SK-N-SH (cell line): Measurements from ENCODE around the gene SRR. TPM values are rescaled to one million over a fixed set of nuclear protein-coding genes. Genes with fewer than 3 reads are reported as not detected.

Experiments
- CTCF ChIA-PET: fragments of 300-600, 350-600 bp; formaldehyde crosslinking; extraction: SDS; loops from one replicate; lab custom pipeline; 2021; lab: Yijun Ruan, JAX
- POLR2A ChIA-PET: fragments of 350-600 bp; sonication (Branson Sonifier 250); formaldehyde crosslinking; extraction: SDS; loops from one replicate; lab custom pipeline; 2020; ENCODE audit warnings: antibody characterized with exemption, inconsistent platforms; lab: Yijun Ruan, JAX
- DNase-seq: peaks from one replicate; pipeline ENCODE4 v3.0.0; 2012
- H2AFZ ChIP-seq: fragments of 200-600 bp; sonication (generic); 2 replicates; pipeline ENCODE4 v1.8.1; 2016; ENCODE audit warnings: antibody characterized with exemption, mild to moderate bottlenecking, low read depth
- H3F3A ChIP-seq: fragments of 200-600 bp; sonication (generic); replicated peaks from 2 replicates; pipeline ENCODE3; 2016; ENCODE audit warnings: antibody characterized with exemption, mild to moderate bottlenecking; ENCODE audit not compliant: insufficient read depth
- H3K27ac ChIP-seq, 2 experiments: fragments of 200-500 bp in 1 of 2; fragments of 200-600 bp in 1 of 2; sonication (Bioruptor generic) in 1 of 2; sonication (generic), shearing (Covaris generic) in 1 of 2; 2 replicates each; pipeline versions ENCODE4 v1.5.1 to v1.6.1; 2014 to 2016; ENCODE audit warnings: low read depth in 2 of 2, inconsistent platforms in 1 of 2, low read length in 1 of 2, mild to moderate bottlenecking in 1 of 2, mixed read lengths in 1 of 2
- H3K27me3 ChIP-seq: fragments of 200-600 bp; sonication (generic), shearing (Covaris generic); 2 replicates; pipeline ENCODE4 v1.6.1; 2016; ENCODE audit warnings: mixed run types; ENCODE audit not compliant: insufficient read depth
- H3K36me3 ChIP-seq, 2 experiments: fragments of 200-500 bp in 1 of 2; fragments of 200-600 bp in 1 of 2; sonication (Bioruptor generic) in 1 of 2; sonication (generic) in 1 of 2; replicated peaks in 1 of 2; 2 replicates each; pipeline versions ENCODE3 to v1.5.1; 2014 to 2016; ENCODE audit warnings: low read length in 1 of 2, mild to moderate bottlenecking in 1 of 2; ENCODE audit not compliant: insufficient read depth in 2 of 2, control insufficient read depth in 1 of 2
- H3K4me1 ChIP-seq, 2 experiments: fragments of 200-500 bp in 1 of 2; fragments of 200-600 bp in 1 of 2; sonication (Bioruptor generic) in 1 of 2; sonication (generic), shearing (Covaris generic) in 1 of 2; 2 replicates each; pipeline versions ENCODE4 v1.5.1 to v1.6.1; 2014 to 2016; ENCODE audit warnings: low read depth in 1 of 2, low read length in 1 of 2, mixed run types in 1 of 2; ENCODE audit not compliant: insufficient read depth in 2 of 2, control insufficient read depth in 1 of 2
- H3K4me2 ChIP-seq: fragments of 200-600 bp; sonication (generic), shearing (Covaris generic); 2 replicates; pipeline ENCODE4 v1.6.1; 2017; ENCODE audit warnings: mixed run types
- H3K4me3 ChIP-seq, 2 experiments: fragments of 200-500 bp in 1 of 2; fragments of 200-600 bp in 1 of 2; sonication (Bioruptor generic) in 1 of 2; sonication (generic), shearing (Covaris generic) in 1 of 2; 2 replicates each; pipeline versions ENCODE4 v1.5.1 to v1.8.1; 2014 to 2016; ENCODE audit warnings: low read depth in 2 of 2, inconsistent platforms in 1 of 2, low read length in 1 of 2, mild to moderate bottlenecking in 1 of 2, mixed read lengths in 1 of 2, moderate library complexity in 1 of 2
- H3K79me2 ChIP-seq: fragments of 200-600 bp; sonication (generic); 2 replicates; pipeline ENCODE4 v1.8.1; 2017; ENCODE audit warnings: mild to moderate bottlenecking; ENCODE audit not compliant: insufficient read depth
- H3K9ac ChIP-seq: fragments of 200-600 bp; sonication (generic); 2 replicates; pipeline ENCODE4 v1.6.1; 2017; ENCODE audit warnings: mixed run types
- H3K9me2 ChIP-seq: fragments of 200-600 bp; sonication (generic); 2 replicates; pipeline ENCODE4 v1.6.1; 2017; ENCODE audit warnings: mixed run types
- H3K9me3 ChIP-seq: fragments of 200-600 bp; sonication (generic); 2 replicates; pipeline ENCODE4 v1.6.1; 2017; ENCODE audit warnings: mixed run types, mild to moderate bottlenecking, moderate library complexity
- H4K20me1 ChIP-seq: fragments of 200-600 bp; sonication (generic); 2 replicates; pipeline ENCODE4 v1.6.1; 2017; ENCODE audit warnings: mild to moderate bottlenecking, mixed run types; ENCODE audit not compliant: insufficient read depth
- ELF1 ChIP-seq: IDR thresholded peaks from 2 replicates; pipeline ENCODE4 v1.4.0; 2012
- EP300 ChIP-seq, 2 experiments: IDR thresholded peaks; 2 replicates each; pipeline versions ENCODE4 v1.4.0 to v1.6.1; 2012; ENCODE audit warnings: borderline replicate concordance in 1 of 2, low read depth in 1 of 2, low read length in 1 of 2
- EZH2phosphoT487 ChIP-seq: fragments of 200-600 bp; sonication (generic); IDR thresholded peaks from 2 replicates; pipeline ENCODE4 v1.6.1; 2017; ENCODE audit warnings: low read depth, mixed run types, mild to moderate bottlenecking, antibody characterized with exemption, moderate library complexity, borderline replicate concordance
- FOXJ3 ChIP-seq: sonication (generic); formaldehyde crosslinking; IDR thresholded peaks from 2 replicates; pipeline ENCODE4 v1.5.1; 2020; ENCODE audit warnings: mild to moderate bottlenecking, missing genetic modification reagents
- GABPA ChIP-seq: IDR thresholded peaks from 2 replicates; pipeline ENCODE4 v1.4.0; 2012; ENCODE audit warnings: low read depth, mild to moderate bottlenecking
- GATA2 ChIP-seq: sonication (generic); formaldehyde crosslinking; IDR thresholded peaks from 2 replicates; pipeline ENCODE4 v1.5.0; 2020; ENCODE audit warnings: mild to moderate bottlenecking, missing genetic modification reagents
- MEF2A ChIP-seq: IDR thresholded peaks from 2 replicates; pipeline ENCODE4 v1.4.0; 2012; ENCODE audit warnings: low read depth, borderline replicate concordance
- MXI1 ChIP-seq: IDR thresholded peaks from 2 replicates; pipeline ENCODE4 v1.6.1; 2012; ENCODE audit warnings: mild to moderate bottlenecking, low read depth, low read length, improper control_type of control experiment
- NFIC ChIP-seq: IDR thresholded peaks from 2 replicates; pipeline ENCODE4 v1.4.0; 2012; ENCODE audit warnings: borderline replicate concordance
- RAD21 ChIP-seq: IDR thresholded peaks from 2 replicates; pipeline ENCODE4 v1.6.1; 2012; ENCODE audit warnings: mild to moderate bottlenecking, low read length
- RFX5 ChIP-seq: IDR thresholded peaks from 2 replicates; pipeline ENCODE4 v1.6.1; 2012; ENCODE audit warnings: mild to moderate bottlenecking, improper control_type of control experiment, low read length
- RXRA ChIP-seq: IDR thresholded peaks from 2 replicates; pipeline ENCODE4 v1.4.0; 2012; ENCODE audit warnings: low read depth, mild to moderate bottlenecking, borderline replicate concordance
- TEAD4 ChIP-seq: IDR thresholded peaks from 2 replicates; pipeline ENCODE4 v1.4.0; 2012; ENCODE audit warnings: mild to moderate bottlenecking, borderline replicate concordance; ENCODE audit not compliant: insufficient read depth
- USF1 ChIP-seq: IDR thresholded peaks from 2 replicates; pipeline ENCODE4 v1.4.0; 2012; ENCODE audit warnings: low read depth, borderline replicate concordance
- WGBS: methylation state at CpG from one replicate; pipeline ENCODE4 v1.1.6; 2017; ENCODE audit warnings: low lambda C conversion rate; 5-methylcytosine and 5-hydroxymethylcytosine counted together
- polyA plus RNA-seq, 3 experiments: library from polyadenylated mRNA; depleted of rRNA; stranded (reverse); fragments of >200 nt; gene quantifications; 2 replicates each; pipeline ENCODE4 v1.2.3, GENCODE V29; 2012
- TF ChIP-seq, protein P1 (sequence below): IDR thresholded peaks from 2 replicates; pipeline ENCODE4; 2012
- TF ChIP-seq, protein P2 (sequence below): IDR thresholded peaks from 2 replicates; pipeline ENCODE4 v1.6.1; 2012; ENCODE audit warnings: mild to moderate bottlenecking, low read depth, low read length, moderate library complexity
- TF ChIP-seq, protein P3 (sequence below): IDR thresholded peaks from 2 replicates; pipeline ENCODE4 v1.4.0; 2012; ENCODE audit warnings: low read depth, borderline replicate concordance

Gene SRR
- polyA plus RNA-seq, 1 of the 3 experiments (the other 2 are of a cell fraction), result 18.5 TPM

GRCh38 chr17:2351269-2351668 lies 47.5 kb downstream of the SRR start:
- peaks cover 6 to 10% of the 10 kb centered on the region in 2 experiments; a peak in 2 of 4 replicates for H3K4me1 ChIP-seq
- 0 out of 2 replicates have a peak, but pooled peaks cover 5% of the 10 kb centered on the region for H3K79me2 ChIP-seq
- H3K9me3 ChIP-seq, result no peaks in the 10 kb centered on the region
- H4K20me1 ChIP-seq, result peaks cover 7% of the 10 kb centered on the region
- H3K4me3 ChIP-seq, result no peak overlapping the region
- H3K36me3 ChIP-seq, result peaks cover 0 to under 1% of the 10 kb centered on the region in 2 experiments
- ChIA-PET CTCF (interaction anchor here (0.8 to 4.8 kb wide), 3 partner anchors 12 to 107 kb away, joined by 3 to 88 read pairs (median 3); no protein-coding TSS in a partner anchor), POLR2A (no interaction called here)
- H3K9ac ChIP-seq, result no peak overlapping the region
- H3K9me2 ChIP-seq, result no peaks in the 10 kb centered on the region
- WGBS, result 97% methylated on average over 6 of the region's 6 CpGs
- DNase-seq, result no peak
- no peaks in the 10 kb centered on the region for H3K27me3 ChIP-seq
- H3K27ac ChIP-seq, result no peak overlapping the region
- no peak overlapping the region for H3K4me2 ChIP-seq
- H3F3A ChIP-seq, result peaks cover 21% of the 10 kb centered on the region
- TF ChIP-seq, protein P1, sequence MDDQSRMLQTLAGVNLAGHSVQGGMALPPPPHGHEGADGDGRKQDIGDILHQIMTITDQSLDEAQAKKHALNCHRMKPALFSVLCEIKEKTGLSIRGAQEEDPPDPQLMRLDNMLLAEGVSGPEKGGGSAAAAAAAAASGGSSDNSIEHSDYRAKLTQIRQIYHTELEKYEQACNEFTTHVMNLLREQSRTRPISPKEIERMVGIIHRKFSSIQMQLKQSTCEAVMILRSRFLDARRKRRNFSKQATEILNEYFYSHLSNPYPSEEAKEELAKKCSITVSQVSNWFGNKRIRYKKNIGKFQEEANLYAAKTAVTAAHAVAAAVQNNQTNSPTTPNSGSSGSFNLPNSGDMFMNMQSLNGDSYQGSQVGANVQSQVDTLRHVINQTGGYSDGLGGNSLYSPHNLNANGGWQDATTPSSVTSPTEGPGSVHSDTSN, result no peak
- TF ChIP-seq FOXJ3 (CRISPR knock-in tag) (no peak), ELF1 (no peak), RXRA (no peak), MEF2A (no peak), TEAD4 (no peak), GATA2 (CRISPR knock-in tag) (no peak), RAD21 (no peak), NFIC (no peak), EZH2phosphoT487 (no peak), EP300 (IDR thresholded peaks at IDR 0.05; ENCODE audit: borderline replicate concordance in 1 of 2, low read depth in 1 of 2, low read length in 1 of 2) (no peak), MXI1 (no peak), RFX5 (no peak), GABPA (no peak), USF1 (no peak)
- TF ChIP-seq, protein P2, sequence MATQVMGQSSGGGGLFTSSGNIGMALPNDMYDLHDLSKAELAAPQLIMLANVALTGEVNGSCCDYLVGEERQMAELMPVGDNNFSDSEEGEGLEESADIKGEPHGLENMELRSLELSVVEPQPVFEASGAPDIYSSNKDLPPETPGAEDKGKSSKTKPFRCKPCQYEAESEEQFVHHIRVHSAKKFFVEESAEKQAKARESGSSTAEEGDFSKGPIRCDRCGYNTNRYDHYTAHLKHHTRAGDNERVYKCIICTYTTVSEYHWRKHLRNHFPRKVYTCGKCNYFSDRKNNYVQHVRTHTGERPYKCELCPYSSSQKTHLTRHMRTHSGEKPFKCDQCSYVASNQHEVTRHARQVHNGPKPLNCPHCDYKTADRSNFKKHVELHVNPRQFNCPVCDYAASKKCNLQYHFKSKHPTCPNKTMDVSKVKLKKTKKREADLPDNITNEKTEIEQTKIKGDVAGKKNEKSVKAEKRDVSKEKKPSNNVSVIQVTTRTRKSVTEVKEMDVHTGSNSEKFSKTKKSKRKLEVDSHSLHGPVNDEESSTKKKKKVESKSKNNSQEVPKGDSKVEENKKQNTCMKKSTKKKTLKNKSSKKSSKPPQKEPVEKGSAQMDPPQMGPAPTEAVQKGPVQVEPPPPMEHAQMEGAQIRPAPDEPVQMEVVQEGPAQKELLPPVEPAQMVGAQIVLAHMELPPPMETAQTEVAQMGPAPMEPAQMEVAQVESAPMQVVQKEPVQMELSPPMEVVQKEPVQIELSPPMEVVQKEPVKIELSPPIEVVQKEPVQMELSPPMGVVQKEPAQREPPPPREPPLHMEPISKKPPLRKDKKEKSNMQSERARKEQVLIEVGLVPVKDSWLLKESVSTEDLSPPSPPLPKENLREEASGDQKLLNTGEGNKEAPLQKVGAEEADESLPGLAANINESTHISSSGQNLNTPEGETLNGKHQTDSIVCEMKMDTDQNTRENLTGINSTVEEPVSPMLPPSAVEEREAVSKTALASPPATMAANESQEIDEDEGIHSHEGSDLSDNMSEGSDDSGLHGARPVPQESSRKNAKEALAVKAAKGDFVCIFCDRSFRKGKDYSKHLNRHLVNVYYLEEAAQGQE, result no peak
- TF ChIP-seq, protein P3, sequence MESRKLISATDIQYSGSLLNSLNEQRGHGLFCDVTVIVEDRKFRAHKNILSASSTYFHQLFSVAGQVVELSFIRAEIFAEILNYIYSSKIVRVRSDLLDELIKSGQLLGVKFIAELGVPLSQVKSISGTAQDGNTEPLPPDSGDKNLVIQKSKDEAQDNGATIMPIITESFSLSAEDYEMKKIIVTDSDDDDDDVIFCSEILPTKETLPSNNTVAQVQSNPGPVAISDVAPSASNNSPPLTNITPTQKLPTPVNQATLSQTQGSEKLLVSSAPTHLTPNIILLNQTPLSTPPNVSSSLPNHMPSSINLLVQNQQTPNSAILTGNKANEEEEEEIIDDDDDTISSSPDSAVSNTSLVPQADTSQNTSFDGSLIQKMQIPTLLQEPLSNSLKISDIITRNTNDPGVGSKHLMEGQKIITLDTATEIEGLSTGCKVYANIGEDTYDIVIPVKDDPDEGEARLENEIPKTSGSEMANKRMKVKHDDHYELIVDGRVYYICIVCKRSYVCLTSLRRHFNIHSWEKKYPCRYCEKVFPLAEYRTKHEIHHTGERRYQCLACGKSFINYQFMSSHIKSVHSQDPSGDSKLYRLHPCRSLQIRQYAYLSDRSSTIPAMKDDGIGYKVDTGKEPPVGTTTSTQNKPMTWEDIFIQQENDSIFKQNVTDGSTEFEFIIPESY, result no peak
- no peak overlapping the region for H2AFZ ChIP-seq
